Stimulated activated memory B cell treated with anti-CD40 and anti-IgM and Interleukin-4, amounts not matched to agents 10 μg/mL and 1 μg/mL and 100 μg/mL, for 72 hours (primary cell): Measurements from ENCODE around the gene PARG.
"Not testable (repeated sequence)": the region's sequence is repeated elsewhere in the genome, so short reads cannot be mapped to it uniquely, and the experiment has no call there.

Experiments used
- ATAC-seq: fragments of 150-1000 bp; cut with Tn5 transposase; 2 replicates; pipeline ENCODE4 v1.10.0; 2021
- H3K27ac Mint-ChIP-seq: one replicate; pipeline ENCODE4 v1.8.0; 2022; ENCODE audit warnings: mild to moderate bottlenecking, mixed read lengths
- H3K27me3 Mint-ChIP-seq: one replicate; pipeline ENCODE4 v1.8.0; 2022; ENCODE audit warnings: mixed read lengths
- H3K36me3 Mint-ChIP-seq: one replicate; pipeline ENCODE4 v1.8.0; 2022; ENCODE audit warnings: mixed read lengths
- H3K4me1 Mint-ChIP-seq: one replicate; pipeline ENCODE4 v1.8.0; 2022; ENCODE audit warnings: mixed read lengths
- H3K4me3 Mint-ChIP-seq: one replicate; pipeline ENCODE4 v1.8.0; 2022; ENCODE audit warnings: mild to moderate bottlenecking, moderate library complexity, mixed read lengths
- H3K9me3 Mint-ChIP-seq: one replicate; pipeline ENCODE4 v1.8.0; 2022; ENCODE audit warnings: mixed read lengths

PARG gene

DNA sequence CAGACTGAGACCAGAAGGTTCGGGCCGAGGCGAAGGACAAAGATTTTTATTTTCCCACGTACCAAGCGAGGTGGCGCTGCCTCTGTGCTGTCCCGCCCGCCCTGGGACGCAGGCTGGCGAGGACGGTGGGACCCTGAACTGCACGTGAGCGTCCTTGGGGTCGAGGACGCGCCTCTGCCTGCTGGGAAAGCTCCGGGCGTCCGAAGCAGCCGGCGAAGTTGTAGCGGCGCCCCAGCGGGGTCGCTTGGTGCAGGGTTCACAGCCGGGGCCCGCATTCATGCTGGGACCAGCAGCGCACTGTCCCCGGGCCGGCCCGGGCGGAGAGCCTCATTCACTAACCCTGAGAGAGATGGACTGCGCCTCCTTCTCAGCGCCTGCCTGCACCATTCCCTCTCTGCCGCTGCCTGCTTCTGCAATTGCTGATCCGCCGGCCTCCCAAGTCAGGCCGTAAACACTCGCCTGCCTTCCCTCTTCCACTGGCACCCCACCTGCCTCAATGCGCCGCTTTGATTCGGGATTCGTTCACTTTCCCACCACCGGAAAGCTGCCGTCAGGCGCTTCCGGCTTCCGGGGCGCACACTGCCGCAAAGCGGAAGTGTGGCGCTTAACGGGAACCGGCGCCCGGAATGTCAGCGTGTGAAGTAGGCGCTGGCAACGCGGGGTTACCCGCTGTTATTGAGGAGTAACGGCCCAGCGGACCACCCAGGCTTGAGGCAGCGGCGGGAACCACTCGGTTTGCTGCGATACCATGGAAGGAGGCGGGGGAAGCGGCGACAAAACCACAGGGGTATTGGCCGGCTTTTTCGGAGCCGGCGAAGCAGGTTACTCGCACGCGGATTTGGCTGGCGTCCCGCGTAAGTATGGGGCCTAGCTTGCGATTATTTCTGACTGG, at the start of gene PARG, which contains the start of gene TIMM23B:
TSS of gene PARG (minus strand) at position 581 of the 892 bp plus-strand sequence. CDS start at position 279, 302 bp downstream.
TSS of gene TIMM23B (plus strand) at position 607 of the 892 bp plus-strand sequence. CDS start at position 749, 142 bp downstream.
- not testable (repeated sequence) for H3K9me3 Mint-ChIP-seq, H3K27me3 Mint-ChIP-seq, H3K36me3 Mint-ChIP-seq
- Mint-ChIP-seq H3K4me1 (peaks cover 35% of the 10 kb centered on the region), H3K27ac (peak within 1 kb of the TSS; percentile 95), H3K4me3 (peak within 1 kb of the TSS; percentile 99)
- peak; percentile 94 for ATAC-seq

DNA sequence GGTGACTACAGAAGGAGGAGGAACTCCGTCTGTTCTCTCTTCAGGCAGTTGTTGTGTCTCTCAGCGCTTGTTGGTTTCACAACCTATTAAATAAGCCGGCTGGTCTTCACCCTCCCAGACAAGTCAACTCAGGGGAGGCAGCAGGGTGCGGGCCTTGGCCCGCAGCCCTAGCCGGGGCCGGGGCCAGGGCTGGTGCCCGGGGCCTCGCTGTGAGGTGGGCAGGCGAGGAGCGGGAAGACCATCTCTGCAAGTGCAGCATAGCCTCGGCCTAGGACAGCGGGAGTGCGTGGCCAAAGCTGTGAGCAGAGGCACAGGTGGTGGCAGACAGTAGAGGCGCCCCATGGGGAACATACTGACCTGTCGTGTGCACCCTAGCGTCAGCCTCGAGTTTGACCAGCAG, 46.5 kb upstream of the PARG start, which contains the start of gene AGAP6:
TSS of gene AGAP6 (plus strand) at position 31 of the 400 bp plus-strand sequence. CDS start at position 341, 310 bp downstream.
- H3K36me3 Mint-ChIP-seq = peaks cover 20% of the 10 kb centered on the region
- not testable (repeated sequence) for H3K27ac Mint-ChIP-seq, H3K4me1 Mint-ChIP-seq, ATAC-seq, H3K27me3 Mint-ChIP-seq, H3K4me3 Mint-ChIP-seq, H3K9me3 Mint-ChIP-seq

DNA sequence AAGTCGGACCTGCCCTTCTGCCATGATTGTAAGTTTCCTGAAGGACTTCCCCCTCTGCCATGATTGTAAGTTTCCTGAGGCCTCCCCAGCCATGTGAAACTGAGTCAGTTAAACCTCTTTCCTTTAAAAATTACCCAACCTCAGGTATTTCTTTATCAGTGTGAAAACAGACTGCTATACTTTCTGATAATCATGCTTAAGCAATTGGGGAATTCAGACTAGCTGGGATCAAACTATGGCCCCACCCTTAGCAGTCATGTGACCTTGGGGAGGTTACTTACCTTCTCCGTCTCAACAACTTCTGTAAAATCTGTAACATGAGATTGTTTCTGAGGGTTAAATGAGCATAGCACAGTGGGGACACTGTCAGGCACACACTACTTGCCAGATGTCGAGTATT, 45.4 kb upstream of the PARG start:
- ATAC-seq, H3K4me1 Mint-ChIP-seq, H3K27me3 Mint-ChIP-seq, H3K27ac Mint-ChIP-seq, H3K9me3 Mint-ChIP-seq, H3K4me3 Mint-ChIP-seq: not testable (repeated sequence)
- H3K36me3 Mint-ChIP-seq = peaks cover 20% of the 10 kb centered on the region

DNA sequence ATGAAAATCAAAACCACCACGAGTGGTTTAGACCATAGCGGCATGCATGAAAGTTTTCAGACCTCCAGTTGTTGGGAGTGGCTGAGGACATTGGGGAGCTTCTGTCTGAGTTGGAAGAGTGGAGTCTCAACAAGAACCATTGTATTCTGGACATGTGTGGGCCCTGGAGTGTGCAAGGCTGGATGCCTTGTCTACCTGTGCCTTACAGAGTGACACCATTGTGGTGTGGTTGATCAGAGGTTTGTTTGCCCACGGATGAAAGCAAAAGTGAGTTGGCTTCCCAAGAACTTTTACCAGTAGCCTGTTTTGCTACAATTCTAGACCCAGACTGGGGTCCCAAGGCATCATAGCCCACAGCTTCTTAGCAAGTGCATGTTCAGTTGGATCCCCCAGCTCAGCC, 35.9 kb upstream of the PARG start:
- H3K4me1 Mint-ChIP-seq, H3K36me3 Mint-ChIP-seq, H3K9me3 Mint-ChIP-seq, ATAC-seq, H3K4me3 Mint-ChIP-seq, H3K27ac Mint-ChIP-seq, H3K27me3 Mint-ChIP-seq: not testable (repeated sequence)

DNA sequence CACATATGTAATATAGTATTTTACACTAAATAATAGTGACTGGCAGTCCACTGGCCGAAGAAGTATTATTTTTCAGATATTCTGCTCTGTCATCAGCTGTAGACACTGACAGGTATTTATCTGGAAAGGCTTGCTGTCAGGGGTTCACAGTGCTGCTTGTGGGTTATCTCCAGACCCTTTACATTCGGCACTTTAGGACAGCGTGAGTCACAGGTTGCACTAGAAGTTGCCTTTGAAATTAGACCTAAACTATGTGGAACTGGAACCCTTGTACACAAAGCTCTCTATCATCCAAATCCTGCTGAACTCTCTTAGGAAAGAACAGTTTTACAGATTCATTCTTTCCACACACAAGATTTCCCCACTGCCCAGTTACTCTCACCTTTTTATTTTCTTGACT, 30.3 kb upstream of the PARG start:
- not testable (repeated sequence) for H3K27ac Mint-ChIP-seq, H3K4me3 Mint-ChIP-seq, H3K4me1 Mint-ChIP-seq, H3K36me3 Mint-ChIP-seq, ATAC-seq, H3K9me3 Mint-ChIP-seq, H3K27me3 Mint-ChIP-seq

DNA sequence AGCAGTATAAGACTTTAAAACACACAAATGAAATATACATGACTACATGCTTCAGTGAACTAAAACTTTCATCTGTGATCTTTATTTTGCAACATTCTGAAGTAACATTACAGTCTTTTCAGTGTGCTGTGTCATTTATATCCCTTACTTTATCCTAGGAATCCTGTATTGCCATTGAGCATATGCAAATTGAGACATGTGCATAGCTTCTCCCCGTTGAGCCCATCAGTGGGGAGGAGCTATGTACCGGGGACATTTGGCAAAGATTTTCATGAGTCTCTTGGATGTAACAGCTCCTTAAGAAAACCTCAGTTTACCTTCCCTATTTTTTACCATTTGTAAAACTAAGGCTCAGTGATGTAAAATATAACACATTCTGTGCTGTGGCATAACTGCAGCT, 29.6 kb upstream of the PARG start:
- H3K27ac Mint-ChIP-seq, ATAC-seq, H3K36me3 Mint-ChIP-seq, H3K4me3 Mint-ChIP-seq, H3K9me3 Mint-ChIP-seq, H3K27me3 Mint-ChIP-seq, H3K4me1 Mint-ChIP-seq: not testable (repeated sequence)

DNA sequence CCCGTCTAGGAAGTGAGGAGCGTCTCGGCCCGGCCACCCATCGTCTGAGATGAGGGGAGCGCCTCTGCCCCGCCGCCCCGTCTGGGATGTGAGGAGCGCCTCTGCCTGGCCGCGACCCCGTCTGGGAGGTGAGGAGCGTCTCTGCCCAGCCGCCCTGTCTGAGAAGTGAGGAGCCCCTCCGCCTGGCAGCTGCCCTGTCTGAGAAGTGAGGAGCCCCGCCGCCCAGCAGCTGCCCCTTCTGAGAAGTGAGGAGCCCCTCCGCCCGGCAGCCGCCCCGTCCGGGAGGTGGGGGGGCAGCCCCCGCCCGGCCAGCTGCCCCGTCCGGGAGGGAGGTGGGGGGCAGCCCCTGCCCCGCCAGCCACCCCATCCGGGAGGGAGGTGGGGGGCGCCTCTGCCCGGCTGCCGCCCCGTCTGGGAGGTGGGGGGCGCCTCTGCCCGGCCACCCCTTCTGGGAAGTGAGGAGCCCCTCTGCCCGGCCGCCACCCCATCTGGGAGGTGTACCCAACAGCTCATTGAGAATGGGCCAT, 28.6 kb upstream of the PARG start:
- not testable (repeated sequence) for H3K27ac Mint-ChIP-seq, H3K27me3 Mint-ChIP-seq, H3K4me1 Mint-ChIP-seq, H3K9me3 Mint-ChIP-seq, ATAC-seq, H3K4me3 Mint-ChIP-seq
- peaks cover 14% of the 10 kb centered on the region for H3K36me3 Mint-ChIP-seq

DNA sequence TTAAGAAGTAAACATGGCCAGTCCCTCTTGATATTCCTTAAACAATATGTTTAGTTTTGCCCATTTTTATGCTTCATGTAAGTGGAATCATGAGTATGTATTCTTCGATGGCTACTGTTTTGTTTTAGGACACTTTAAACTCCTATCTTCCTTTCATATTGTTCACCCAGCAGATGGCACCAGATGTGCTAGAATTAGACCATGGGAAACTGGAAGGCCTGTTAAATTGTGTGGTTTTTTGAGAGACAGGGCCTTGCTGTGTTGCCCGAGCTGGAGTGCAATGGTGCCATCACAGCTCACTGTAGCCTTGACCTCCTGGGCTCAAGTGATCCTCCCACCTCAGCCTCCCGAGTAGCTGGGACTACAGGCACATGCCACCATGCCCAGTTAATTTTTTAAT, 11.3 kb upstream of the PARG start:
- not testable (repeated sequence) for H3K9me3 Mint-ChIP-seq, H3K4me1 Mint-ChIP-seq, ATAC-seq, H3K27me3 Mint-ChIP-seq, H3K4me3 Mint-ChIP-seq, H3K27ac Mint-ChIP-seq
- H3K36me3 Mint-ChIP-seq = peaks cover 11% of the 10 kb centered on the region

DNA sequence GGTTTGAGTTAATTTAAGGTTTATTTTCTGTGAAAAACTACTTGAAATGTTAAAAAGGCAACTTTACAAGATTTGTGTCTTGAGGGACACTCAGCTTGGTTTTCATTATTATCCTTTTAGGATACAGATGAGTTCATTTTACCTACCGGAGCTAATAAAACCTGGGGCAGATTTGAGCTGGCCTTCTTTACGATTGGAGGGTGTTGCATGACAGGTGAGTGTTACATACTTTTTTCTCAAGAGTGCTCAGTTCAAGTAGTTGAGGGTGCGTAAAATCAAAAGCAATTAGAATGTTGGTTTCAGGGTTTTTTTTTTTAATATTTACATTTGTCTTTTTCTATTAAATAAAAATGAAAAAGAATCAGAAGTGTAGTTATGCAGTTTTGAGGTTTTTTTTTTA, 10.2 kb upstream of the PARG start:
- H3K4me3 Mint-ChIP-seq, H3K27ac Mint-ChIP-seq: not testable (repeated sequence)
- H3K36me3 Mint-ChIP-seq = peaks cover 11% of the 10 kb centered on the region

DNA sequence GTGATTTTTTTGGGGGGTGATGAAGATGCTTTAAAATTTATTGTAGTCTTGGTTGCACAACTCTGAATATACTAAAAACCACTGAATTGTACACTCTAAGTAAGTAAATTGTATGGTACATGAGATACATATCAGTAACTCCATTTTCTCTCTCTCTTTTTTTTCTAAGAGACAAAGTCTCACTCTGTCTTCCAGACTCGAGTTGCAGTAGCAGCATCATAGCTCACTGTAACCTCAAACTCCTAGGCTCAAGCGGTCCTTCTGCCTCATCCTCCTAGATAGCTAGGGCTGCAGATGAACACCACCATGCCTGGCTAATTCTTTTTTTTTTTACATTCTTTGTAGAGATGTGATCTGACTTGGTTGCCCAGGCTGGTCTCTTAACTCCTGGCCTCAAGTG, 6.9 kb upstream of the PARG start:
- H3K4me1 Mint-ChIP-seq, H3K9me3 Mint-ChIP-seq, ATAC-seq, H3K27ac Mint-ChIP-seq, H3K4me3 Mint-ChIP-seq, H3K27me3 Mint-ChIP-seq: not testable (repeated sequence)
- H3K36me3 Mint-ChIP-seq = peaks cover 11% of the 10 kb centered on the region

More for the DNA sequence above, 10.2 kb upstream of the PARG start:
- not testable (repeated sequence) for ATAC-seq, H3K9me3 Mint-ChIP-seq, H3K27me3 Mint-ChIP-seq, H3K4me1 Mint-ChIP-seq

DNA sequence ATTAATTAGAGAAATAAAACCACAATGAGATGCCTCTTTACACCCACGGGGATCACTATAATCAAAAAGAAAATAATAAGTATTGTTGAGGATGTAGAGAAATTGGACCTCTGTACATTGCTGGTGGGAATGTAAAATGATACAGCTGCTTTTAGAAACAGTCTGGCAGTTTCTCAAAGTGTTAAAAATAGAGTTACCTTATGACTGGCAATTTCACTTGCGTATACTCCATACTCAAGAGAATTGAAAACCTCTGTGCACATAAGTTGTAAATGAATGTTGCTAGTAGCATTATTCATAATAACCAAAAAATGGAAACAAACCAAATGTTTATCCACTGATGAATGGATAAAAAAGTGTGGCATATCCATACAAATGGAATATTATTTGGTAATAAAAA, 6.3 kb upstream of the PARG start:
- not testable (repeated sequence) for H3K27ac Mint-ChIP-seq, H3K27me3 Mint-ChIP-seq, H3K4me1 Mint-ChIP-seq, H3K4me3 Mint-ChIP-seq, ATAC-seq, H3K9me3 Mint-ChIP-seq
- H3K36me3 Mint-ChIP-seq = peaks cover 11% of the 10 kb centered on the region

DNA sequence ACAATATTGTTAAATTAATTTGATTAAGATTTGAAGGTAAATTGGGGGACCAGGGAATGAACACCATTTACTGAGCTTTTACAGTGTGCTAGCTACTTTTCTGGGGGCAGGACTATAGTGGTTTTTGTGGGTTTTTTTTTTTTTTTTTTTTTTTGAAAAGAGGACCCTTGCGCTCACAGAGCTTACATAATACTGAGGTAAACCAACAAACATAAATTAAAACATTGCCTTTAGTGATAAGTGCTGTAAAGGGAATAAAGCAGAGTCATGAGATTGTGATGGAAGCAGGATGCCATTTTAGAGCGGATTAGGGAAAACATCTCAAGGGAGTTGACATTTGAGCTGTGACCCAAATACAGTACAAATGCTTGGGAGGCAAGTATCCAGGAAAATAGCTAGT, 1.8 kb upstream of the PARG start:
- H3K27ac Mint-ChIP-seq = peak overlapping the region; percentile 95
- not testable (repeated sequence) for ATAC-seq, H3K9me3 Mint-ChIP-seq, H3K27me3 Mint-ChIP-seq, H3K4me3 Mint-ChIP-seq
- H3K36me3 Mint-ChIP-seq = peaks cover 11% of the 10 kb centered on the region
- peaks cover 35% of the 10 kb centered on the region for H3K4me1 Mint-ChIP-seq

DNA sequence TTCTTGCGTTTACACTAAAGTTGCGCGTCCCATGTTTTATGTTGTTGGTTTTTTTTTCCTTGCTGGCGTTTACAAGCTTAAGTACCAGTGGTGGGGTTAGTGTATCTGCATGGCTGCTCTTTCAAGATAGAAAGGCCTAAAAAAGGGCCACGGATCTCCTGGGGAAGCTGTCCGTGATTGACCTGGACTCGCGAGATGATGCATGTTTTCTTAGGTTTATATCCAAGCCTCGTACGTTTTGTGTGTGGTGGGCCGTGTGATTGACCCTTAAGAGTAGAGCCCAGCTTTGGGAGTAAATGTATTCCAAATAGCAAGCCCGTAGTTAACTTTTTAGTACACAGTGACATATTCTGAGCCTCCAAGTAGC, 495 bp upstream of the PARG start:
- ATAC-seq, H3K27me3 Mint-ChIP-seq, H3K9me3 Mint-ChIP-seq, H3K36me3 Mint-ChIP-seq: not testable (repeated sequence)
- peak overlapping the region; percentile 99 for H3K4me3 Mint-ChIP-seq
- peak overlapping the region; percentile 95 for H3K27ac Mint-ChIP-seq
- peaks cover 35% of the 10 kb centered on the region for H3K4me1 Mint-ChIP-seq

DNA sequence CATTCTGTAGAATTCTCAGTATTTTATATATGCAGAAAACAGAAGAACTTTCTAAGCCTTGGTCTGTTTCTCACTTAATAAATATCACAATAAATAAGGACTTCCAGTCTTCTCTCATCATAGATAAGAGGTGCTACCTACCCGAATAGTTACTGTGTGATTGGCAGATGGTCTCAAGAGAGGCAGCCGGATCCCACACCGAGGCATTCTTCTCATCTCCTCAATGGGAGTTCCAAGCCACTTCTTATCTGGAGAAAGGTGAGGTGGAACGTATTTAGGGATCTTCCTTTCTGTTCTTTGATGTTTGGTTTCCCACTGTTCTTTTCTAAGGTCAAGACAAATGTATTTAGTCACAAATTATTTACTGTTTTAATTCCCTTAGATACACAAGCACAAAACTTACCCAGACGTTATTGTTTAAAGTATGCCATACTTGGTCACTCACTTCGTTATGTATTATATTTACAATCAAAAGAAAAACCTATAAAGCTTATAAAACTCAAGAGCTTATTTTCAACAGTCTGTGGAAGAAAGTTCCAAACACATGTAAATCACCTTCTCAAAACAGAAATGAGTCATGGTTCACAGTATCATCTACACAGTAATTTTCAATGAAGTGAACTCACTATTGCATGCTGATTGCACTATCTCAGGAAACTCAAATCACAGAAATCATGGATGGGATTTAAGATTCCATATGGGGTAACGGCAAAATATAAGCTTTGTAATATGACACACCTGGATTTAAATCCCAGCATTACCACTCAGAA, 9.7 kb downstream of the PARG start:
- Mint-ChIP-seq H3K36me3 (peaks cover 10% of the 10 kb centered on the region), H3K4me1 (peaks cover 11% of the 10 kb centered on the region)
- not testable (repeated sequence) for H3K27ac Mint-ChIP-seq, ATAC-seq, H3K4me3 Mint-ChIP-seq, H3K27me3 Mint-ChIP-seq, H3K9me3 Mint-ChIP-seq

DNA sequence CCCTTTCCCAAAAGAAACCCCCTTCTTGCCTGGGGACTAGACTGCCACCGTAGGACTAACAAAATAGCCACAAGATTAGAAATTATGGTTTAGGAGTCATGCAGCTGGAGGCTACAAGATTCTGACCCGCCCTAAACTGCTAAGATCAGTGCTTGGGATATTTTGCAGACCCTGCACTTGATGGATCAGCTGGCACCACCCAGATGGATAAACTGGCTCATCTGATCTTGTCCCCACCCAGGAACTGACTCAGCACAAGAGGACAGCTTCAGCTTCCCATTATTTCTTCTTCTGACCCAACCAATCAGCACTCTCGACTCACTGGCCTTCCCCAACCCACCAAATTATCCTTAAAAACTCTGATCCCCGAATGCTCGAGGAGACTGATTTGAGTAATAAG, 10.6 kb downstream of the PARG start:
- not testable (repeated sequence) for H3K27me3 Mint-ChIP-seq, H3K4me1 Mint-ChIP-seq, ATAC-seq, H3K9me3 Mint-ChIP-seq, H3K4me3 Mint-ChIP-seq, H3K27ac Mint-ChIP-seq
- H3K36me3 Mint-ChIP-seq = peaks cover 14% of the 10 kb centered on the region
